GM12872 (cell line): ENCODE measurements around the gene REEP6.

ENCODE experiments used
- CTCF ChIP-seq: IDR thresholded peaks from 3 replicates; pipeline ENCODE4 v1.5.1; 2011; ENCODE audit warnings: low read depth, mild to moderate bottlenecking, low read length, moderate library complexity; ENCODE audit not compliant: insufficient read depth

Gene REEP6

GRCh38 chr19:1511318-1512317 lies 20.6 kb downstream of the REEP6 start:
- no peak for TF ChIP-seq CTCF

- no peak for TF ChIP-seq CTCF
Measured at GRCh38 chr19:1512671-1513498, 21.9 kb downstream of the REEP6 start, which contains the start of gene ADAMTSL5. TSS of gene ADAMTSL5 (minus strand) at chr19:1513019. CDS start at chr19:1510943, 2,076 bp downstream.

GRCh38 chr19:1513499-1514294 lies 22.7 kb downstream of the REEP6 start:
- TF ChIP-seq CTCF, result peak; percentile 60

- no peak for TF ChIP-seq CTCF
Measured at GRCh38 chr19:1514295-1514661, 23.3 kb downstream of the REEP6 start.

- no peak for TF ChIP-seq CTCF
Measured at GRCh38 chr19:1514986-1515721, 24.2 kb downstream of the REEP6 start.

GRCh38 chr19:1516395-1516753 lies 25.4 kb downstream of the REEP6 start:
- TF ChIP-seq CTCF, result no peak
